Measurements from ENCODE around the gene DDX10.
"Not testable (repeated sequence)": the region's sequence is repeated elsewhere in the genome, so short reads cannot be mapped to it uniquely, and the experiment has no call there.

DDX10 gene

DNA sequence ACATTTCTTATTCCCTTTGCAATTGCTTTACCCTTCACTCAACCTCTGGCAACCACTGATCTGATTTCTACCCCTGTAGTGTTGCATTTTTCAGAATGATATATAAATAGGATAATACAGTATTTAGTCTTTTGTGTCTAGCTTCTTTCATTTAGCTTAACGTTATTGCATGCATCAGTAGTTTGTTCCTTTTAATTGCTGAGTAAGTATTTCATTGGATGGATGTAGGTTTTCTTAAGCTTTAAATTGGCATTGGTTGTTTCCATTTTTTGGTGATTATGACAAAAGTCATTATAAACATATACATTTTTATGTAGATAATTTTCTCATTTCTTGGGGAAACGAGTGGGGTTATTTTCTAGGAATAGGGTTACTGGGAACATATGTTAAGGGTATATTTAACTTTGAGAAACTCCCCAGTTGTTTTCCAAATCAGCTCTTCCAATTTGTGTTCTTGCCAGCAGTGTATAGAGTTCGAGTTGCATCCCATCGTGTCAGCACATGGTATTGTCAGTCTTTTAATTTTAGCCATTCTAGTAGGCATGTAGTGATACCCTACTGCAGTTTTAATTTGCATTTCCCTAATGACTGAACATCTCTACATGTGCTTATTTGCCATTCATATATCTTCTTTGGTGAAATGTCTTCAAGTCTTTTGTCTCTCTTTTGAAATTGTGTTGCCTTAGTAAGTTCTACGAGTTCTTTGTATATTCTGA is 60.3 kb downstream of the DDX10 start:
- no peak for DNase-seq

DNA sequence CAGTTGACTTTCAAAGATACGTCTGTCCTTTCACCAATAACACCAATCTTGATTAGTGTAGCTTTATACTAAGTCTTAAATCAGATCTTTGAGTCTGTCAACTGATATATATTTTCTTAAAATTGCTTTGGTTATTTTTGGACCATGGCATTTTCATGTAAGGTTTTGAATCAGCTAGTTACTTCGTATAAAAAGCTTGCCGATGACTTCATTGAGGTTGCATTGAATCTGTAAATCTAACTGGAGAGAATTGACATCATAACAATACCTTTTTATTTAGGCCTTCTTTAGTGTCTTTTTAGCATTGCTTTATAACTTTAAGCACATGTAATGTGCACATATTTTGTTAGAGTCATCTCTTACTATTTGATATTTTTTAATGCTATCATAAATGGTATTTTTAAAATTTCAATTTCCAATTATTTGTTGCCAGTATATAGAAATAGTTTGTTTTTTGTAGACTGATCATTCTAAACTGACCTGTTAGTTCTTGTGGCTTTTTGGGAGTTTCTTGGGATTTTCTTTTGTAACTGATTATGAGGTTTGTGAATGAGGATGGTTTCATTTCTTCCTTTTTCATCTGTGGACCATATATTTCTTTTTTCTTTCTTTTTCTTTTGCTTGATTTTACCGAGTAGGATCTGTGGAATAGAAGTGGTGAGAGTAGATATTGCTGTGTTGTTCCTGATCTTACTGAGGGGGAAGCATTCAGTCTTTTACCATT is 61.4 kb downstream of the DDX10 start:
- DNase-seq: no peak

DNA sequence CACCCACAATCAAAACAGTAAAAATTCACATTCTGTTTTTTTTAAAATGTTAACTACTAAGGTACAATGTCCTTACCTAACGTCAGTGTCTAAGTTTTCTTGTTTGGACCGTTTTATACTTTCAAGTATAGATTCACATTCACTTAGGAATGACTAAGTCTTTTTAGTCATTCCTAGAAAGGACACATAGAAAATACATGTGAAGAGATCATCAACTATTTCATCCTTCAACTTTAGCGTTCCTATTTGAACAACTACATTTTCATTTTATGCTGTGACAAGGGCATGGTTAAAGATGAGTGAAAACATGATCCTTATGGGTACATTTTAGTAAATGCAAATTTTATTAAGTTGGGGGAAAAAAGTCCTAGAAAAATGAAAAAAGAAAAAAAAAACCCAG is 62.8 kb downstream of the DDX10 start:
- DNase-seq: no peak

GRCh38 chr11:108729227-108729871 is 64.5 kb downstream of the DDX10 start:
- peak; percentile 31 for DNase-seq

DNA sequence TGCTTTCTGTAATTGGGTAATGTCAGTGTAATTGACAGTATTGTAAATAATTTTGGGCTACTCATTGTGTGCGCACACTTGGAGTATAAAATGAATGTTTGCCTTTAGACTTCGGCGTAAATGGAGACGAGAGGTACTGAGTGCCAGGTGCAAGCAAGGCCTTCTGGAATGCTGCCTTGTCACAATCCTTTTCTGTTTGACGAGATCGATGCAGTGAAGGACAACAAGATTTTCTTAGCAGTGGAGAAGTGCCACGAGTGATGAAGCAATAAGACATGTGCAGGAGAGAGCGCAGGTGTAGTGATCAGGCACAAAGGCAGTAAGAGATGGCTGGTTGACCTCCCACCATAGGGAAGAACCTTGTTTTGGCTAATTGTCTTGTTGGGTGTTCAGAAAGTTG is 67.5 kb downstream of the DDX10 start:
- DNase-seq: peak; percentile 48

- peak; percentile 16 for DNase-seq
These were observed 68.7 kb downstream of the DDX10 start for GRCh38 chr11:108733479-108734116.

DNA sequence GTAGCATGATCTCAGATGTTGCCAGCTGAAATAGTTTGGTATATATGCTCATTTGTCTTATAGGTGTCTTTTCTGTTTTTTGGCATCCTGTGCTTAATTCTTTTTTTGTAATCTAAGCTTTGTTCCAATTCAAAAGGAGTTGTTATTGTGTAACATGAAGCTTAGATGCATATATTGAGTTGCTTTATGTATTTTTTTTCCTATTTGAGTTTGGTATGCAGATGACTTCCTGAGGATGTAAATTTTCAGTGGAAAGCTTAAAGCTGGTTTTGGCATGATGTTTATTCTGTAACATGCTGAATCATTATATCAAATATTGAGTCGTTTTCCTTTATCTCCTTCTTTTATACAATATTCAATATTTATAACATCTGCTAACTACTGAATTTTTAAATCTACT is 69.4 kb downstream of the DDX10 start:
- peak; percentile 5 for DNase-seq

DNA sequence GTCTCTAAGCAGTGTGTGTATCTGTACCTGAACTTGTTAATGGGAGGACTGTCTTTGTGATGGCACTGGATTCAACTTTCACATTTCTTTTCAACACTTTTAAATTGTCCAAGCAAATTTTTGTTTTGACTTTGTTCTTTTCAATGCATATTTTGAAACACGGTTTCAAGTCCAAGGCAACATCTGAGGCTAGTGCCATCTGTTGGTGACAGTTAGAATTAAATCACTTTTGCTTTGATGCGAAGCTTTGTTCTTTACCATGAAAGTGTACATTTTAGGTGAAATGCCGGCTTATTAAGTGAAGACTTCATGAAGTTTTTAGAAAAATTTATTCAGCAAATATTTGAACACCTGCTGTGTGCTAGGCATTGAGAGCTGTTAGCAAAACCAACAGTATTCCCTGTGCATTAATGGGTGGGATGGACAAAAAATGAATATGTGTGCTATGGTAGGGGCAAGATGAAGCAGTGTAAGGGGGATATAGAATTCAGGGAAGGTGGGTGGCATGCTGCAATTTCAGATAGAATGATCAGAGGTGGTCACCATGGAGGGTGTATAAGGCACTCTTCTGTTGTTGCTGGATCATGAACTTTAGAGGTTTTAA is 70.2 kb downstream of the DDX10 start:
- peak; percentile 73 for DNase-seq

- DNase-seq: not testable (repeated sequence)
These were observed 75.3 kb downstream of the DDX10 start for GRCh38 chr11:108740132-108740531.

GRCh38 chr11:108743851-108744250 is 79.0 kb downstream of the DDX10 start:
- no peak for DNase-seq

DNA sequence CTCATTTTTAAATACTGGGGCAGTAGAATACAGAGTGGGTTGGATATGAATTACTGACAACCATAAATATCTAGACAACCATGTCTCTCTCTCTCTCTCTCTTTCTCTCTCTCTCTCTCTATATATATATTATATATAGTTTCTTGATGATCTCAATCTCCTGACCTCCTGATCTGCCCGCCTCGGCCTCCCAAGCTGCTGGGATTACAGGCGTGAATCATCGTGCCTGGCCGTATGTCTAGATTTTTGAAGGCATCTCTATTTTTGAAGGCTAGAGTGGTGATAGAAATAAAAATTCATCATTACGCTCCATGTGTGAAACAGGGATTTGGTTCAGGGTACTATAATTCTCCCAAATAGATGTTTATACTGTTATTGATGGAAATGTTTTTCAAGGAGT is 84.1 kb downstream of the DDX10 start:
- DNase-seq: no peak

GRCh38 chr11:108751444-108751843 is 86.6 kb downstream of the DDX10 start:
- no peak for DNase-seq

- DNase-seq: no peak
These were observed 87.5 kb downstream of the DDX10 start for GRCh38 chr11:108752297-108752751.

GRCh38 chr11:108754901-108755625 is 90.2 kb downstream of the DDX10 start:
- no peak for DNase-seq

- no peak for DNase-seq
These were observed 92.8 kb downstream of the DDX10 start for GRCh38 chr11:108757630-108758029.

DNA sequence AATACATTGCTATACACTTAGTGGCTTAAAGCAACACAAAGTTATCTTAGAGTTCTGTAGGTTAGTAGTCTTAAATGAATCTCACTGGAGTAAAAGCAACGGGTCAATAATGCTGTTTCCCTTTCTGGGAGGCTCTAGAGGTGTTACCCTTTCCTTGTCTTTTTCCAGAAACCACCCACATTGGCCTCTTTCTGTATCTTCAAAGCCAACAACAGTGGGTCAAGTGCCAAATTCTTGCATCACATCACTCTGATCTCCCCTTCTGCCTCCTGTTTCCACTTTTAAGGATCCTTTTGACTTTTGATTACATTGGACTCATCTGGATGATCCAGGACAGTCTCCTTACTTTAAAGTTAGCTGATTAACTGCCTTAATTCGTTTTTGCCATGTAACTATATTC is 93.6 kb downstream of the DDX10 start:
- no peak for DNase-seq

DNA sequence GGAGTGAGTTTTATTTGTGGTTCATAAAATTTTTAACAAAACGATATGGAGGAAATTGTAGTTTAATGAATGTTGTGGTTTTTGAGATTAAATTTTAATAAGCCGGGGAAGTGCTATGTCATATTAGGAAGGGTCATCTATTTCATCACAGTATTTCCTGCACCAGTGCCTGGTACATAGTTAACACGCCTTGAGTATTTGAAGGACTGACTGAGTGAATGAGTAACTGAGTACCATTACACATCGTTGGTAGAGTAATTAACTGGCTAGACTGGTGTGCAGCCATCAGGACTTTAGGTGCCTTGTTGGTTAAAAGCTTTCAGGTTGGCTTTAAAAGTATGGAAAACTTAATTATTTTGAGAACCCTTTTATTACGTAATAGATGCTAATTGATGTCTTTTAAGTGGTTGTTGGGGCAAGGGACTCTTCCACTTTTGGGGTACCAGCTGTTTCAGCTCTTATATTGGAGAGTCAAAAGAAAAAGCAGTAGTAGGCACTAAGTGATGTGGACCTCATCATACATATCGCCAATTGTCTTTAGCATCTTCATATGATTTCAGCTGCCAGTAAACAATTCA is 101.8 kb downstream of the DDX10 start:
- DNase-seq: no peak

DNA sequence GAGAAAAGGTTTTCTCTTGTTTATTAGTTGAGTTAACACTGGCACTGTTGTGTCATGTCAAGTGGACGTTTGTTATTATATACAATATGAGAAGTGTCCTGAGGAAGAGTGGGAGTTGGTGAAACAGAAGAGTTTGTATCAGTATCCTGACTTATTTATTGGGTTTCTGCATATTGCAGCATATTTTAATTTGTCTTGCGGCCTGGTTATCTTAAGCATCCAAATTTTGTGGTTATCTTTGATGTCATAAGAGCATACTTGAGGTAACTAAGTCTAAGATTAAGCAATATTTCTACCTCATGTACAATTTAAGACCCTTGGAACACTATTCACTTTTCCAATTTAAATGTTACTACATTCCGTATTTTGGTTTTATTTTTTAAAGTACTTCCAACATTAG is 103.5 kb downstream of the DDX10 start:
- no peak for DNase-seq

- DNase-seq: no peak
These were observed 104.1 kb downstream of the DDX10 start for GRCh38 chr11:108768964-108769363.

DNA sequence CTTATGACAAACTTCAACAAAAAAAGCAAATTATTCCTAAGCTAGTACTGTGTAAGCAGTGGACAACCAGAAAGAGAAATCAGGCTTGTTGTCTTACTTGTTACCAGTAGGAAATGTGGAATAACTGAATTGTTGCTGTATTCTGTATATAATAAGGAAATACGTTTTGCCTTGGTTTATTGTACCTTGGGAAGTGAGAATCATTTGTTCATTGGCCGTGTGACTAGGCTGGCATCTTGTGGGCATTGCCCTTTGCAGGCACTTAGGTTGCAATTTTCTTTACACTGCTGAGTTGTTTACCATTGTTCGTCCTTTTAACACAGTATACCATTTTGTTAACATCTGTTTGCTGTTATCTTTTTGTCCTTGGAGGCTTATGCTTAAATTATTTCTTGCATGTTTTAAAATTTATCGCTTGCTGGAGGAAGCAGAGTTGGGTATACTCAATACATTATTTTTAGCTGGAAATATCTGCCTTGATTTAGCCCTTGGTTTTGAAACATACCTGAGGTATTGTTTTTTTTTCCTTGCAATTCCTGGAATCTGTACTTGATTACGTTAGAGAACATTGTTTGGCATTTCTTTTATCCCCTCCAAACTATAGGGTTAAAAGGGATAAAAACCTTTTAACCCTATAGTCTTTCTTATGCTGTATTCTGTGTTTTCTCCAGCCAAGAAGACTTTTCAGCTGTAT is 109.3 kb downstream of the DDX10 start:
- no peak for DNase-seq

DNA sequence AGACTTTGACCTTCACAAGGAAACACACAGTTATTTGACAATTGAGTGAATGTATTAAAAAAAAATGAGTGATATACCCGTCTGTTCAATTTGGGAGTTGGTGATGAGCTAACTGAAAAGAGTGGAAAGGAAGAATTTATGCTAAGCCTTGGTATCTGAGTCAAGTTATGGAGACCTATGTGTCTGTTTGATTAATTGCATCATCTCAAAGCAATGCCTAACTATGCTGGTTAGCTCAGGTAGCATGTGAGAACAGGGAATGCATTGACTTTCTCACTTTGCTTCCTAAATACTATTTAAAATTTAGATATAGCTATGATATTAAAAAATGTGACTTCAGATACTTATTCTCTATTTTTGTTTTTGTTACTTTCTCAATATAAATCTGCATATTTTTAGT is 110.5 kb downstream of the DDX10 start:
- DNase-seq: no peak
